ENCODE results near the gene CD59.
"Not testable (repeated sequence)": the region's sequence is repeated elsewhere in the genome, so short reads cannot be mapped to it uniquely, and the experiment has no call there.

The CD59 gene

DNA sequence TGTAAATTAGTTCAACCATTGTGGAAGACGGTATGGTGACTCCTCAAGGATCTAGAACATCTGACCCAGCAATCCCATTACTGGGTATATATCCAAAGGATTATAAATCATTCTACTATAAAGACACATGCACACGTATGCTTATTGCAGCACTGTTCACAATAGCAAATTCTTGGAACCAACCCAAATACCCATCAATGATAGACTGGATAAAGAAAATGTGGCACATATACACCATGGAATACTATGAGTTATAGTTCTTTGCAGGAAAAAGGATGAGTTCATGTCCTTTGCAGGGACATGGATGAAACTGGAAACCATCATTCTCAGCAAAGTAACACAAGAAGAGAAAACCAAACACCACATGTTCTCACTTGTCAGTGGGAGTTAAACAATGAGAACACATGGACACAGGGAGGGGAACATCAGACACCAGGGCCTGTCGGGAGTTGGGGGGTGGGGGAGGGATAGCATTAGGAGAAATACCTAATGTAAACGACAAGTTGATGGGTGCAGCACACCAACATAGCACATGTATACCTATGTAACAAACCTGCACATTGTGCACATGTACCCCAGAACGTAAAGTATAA is 7.1 kb downstream of the CD59 start:
- DNase-seq (ENCODE audit: low read depth, low spot score): not testable (repeated sequence)
- WGBS (ENCODE audit: insufficient coverage, insufficient read length): no CpG with 5 or more reads among the region's 5 CpGs

DNA sequence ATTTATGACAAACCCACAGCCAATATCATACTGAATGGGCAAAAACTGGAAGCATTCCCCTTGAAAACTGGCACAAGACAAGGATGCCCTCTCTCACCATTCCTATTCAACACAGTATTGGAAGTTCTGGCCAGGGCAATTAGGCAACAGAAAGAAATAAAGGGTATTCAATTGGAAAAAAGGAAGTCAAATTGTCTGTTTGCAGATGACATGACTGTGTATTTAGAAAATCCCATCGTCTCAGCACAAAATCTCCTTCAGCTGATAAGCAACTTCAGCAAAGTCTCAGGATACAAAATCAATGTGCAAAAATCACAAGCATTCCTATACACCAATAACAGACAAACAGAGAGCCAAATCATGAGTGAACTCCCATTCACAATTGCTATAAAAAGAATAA is 8.7 kb downstream of the CD59 start:
- H3K4me3 ChIP-seq (ENCODE audit: low read length); H3K36me3 ChIP-seq (ENCODE audit: control insufficient read depth, insufficient read depth, low read length); H3K4me1 ChIP-seq (ENCODE audit: control insufficient read depth, insufficient read depth, low read length); DNase-seq (ENCODE audit: low read depth, low spot score); H3K27ac ChIP-seq (ENCODE audit: low read length); H3K27me3 ChIP-seq (ENCODE audit: control insufficient read depth, insufficient read depth, low read length); H3K9me3 ChIP-seq (ENCODE audit: control insufficient read depth, insufficient read depth, low read length): not testable (repeated sequence)
- WGBS (ENCODE audit: insufficient coverage, insufficient read length): no CpG with 5 or more reads among the region's 1 CpG

More for the DNA sequence above, 7.1 kb downstream of the CD59 start:
- H3K4me3 ChIP-seq (ENCODE audit: low read length); H3K27me3 ChIP-seq (ENCODE audit: control insufficient read depth, insufficient read depth, low read length); H3K36me3 ChIP-seq (ENCODE audit: control insufficient read depth, insufficient read depth, low read length); H3K27ac ChIP-seq (ENCODE audit: low read length); H3K4me1 ChIP-seq (ENCODE audit: control insufficient read depth, insufficient read depth, low read length); H3K9me3 ChIP-seq (ENCODE audit: control insufficient read depth, insufficient read depth, low read length): not testable (repeated sequence)

DNA sequence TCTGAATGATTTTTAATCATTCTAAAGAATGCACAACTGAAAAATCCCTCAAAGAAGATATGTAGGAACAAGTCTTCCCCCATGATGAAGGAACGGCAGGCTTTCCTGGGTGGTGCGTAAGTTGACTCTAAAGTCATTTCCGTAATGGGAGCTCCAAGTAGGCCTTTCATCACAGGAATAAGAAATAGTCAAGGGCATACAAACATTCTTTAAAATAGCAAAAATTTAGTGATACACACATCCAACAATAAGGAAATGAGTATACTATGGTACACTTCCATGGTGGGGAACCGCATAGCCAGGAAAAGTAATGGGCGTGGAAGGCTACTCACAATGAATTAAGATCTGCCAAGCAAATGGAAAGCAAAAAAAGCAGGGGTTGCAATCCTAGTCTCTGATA is 10.7 kb downstream of the CD59 start:
- Histone ChIP-seq H3K9me3 (ENCODE audit: control insufficient read depth, insufficient read depth, low read length) (no peaks in the 10 kb centered on the region), H3K27me3 (ENCODE audit: control insufficient read depth, insufficient read depth, low read length) (no peaks in the 10 kb centered on the region), H3K27ac (ENCODE audit: low read length) (no peak overlapping the region), H3K4me3 (ENCODE audit: low read length) (no peak overlapping the region), H3K4me1 (ENCODE audit: control insufficient read depth, insufficient read depth, low read length) (no peaks in the 10 kb centered on the region), H3K36me3 (ENCODE audit: control insufficient read depth, insufficient read depth, low read length) (peaks cover 2% of the 10 kb centered on the region; the same call in 1 of the 2 replicates)
- no peak for DNase-seq (ENCODE audit: low read depth, low spot score)
- WGBS (ENCODE audit: insufficient coverage, insufficient read length): no CpG with 5 or more reads among the region's 5 CpGs

DNA sequence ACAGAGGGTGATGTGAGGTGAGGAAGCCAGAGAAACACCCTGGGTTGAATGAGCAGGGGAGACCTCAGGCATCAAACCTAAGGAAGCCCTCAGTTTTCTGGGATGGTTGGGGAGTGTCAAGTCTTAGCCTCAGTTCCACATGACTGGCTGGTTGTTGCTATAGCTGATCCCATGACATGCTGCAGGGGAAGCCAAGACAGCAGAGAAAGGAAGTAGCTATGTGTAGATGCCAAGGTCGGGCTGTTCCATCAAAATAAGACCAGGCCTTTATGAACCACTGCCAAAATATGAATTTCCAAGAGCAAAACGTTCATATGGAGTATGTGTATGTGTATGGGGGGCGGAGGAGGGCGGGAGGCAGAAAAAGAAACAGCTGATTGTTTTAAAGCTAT is 11.6 kb downstream of the CD59 start:
- DNase-seq (ENCODE audit: low read depth, low spot score): no peak
- H3K4me3 ChIP-seq (ENCODE audit: low read length): no peak overlapping the region
- WGBS (ENCODE audit: insufficient coverage, insufficient read length): no CpG with 5 or more reads among the region's 4 CpGs
- no peak overlapping the region for H3K27ac ChIP-seq (ENCODE audit: low read length)
- H3K4me1 ChIP-seq (ENCODE audit: control insufficient read depth, insufficient read depth, low read length): no peaks in the 10 kb centered on the region
- H3K27me3 ChIP-seq (ENCODE audit: control insufficient read depth, insufficient read depth, low read length): no peaks in the 10 kb centered on the region
- no peaks in the 10 kb centered on the region for H3K9me3 ChIP-seq (ENCODE audit: control insufficient read depth, insufficient read depth, low read length)
- H3K36me3 ChIP-seq (ENCODE audit: control insufficient read depth, insufficient read depth, low read length): peaks cover 2% of the 10 kb centered on the region; the same call in 1 of the 2 replicates

DNA sequence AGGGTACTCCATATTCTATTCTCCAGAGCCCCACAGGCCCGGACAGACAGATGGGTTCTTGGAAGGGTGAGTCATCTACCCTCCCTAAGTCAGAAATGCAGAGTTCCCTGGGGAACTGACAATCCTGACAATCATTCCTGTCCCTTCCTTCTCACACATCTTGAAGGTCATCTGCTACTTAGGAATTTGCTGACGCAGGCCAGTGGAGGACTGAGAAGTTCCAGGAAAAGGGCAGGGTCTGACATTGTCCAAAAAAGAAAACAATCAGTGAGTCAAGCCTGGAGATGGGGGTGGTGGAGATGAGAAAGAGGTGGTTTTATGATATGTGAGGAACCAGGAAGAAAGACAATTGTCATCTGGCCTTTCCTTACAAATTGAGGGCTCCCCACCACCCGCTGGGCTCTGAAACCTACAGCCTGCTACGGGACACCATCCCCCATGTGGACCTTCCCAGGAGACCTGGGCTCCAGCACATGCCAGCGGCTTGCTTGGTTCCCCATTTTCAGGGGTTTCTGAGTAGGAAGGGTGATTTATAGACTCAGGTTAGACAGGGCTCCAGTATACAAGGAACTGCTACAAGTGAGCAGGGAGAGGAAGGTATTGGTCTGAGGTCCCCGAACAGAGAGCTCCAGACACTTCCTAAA is 12.9 kb downstream of the CD59 start:
- WGBS (ENCODE audit: insufficient coverage, insufficient read length): no CpG with 5 or more reads among the region's 6 CpGs
- Histone ChIP-seq H3K4me3 (ENCODE audit: low read length) (no peak overlapping the region), H3K36me3 (ENCODE audit: control insufficient read depth, insufficient read depth, low read length) (peaks cover 2% of the 10 kb centered on the region; the same call in 1 of the 2 replicates), H3K9me3 (ENCODE audit: control insufficient read depth, insufficient read depth, low read length) (no peaks in the 10 kb centered on the region), H3K4me1 (ENCODE audit: control insufficient read depth, insufficient read depth, low read length) (no peaks in the 10 kb centered on the region), H3K27ac (ENCODE audit: low read length) (no peak overlapping the region), H3K27me3 (ENCODE audit: control insufficient read depth, insufficient read depth, low read length) (no peaks in the 10 kb centered on the region)
- no peak for DNase-seq (ENCODE audit: low read depth, low spot score)

DNA sequence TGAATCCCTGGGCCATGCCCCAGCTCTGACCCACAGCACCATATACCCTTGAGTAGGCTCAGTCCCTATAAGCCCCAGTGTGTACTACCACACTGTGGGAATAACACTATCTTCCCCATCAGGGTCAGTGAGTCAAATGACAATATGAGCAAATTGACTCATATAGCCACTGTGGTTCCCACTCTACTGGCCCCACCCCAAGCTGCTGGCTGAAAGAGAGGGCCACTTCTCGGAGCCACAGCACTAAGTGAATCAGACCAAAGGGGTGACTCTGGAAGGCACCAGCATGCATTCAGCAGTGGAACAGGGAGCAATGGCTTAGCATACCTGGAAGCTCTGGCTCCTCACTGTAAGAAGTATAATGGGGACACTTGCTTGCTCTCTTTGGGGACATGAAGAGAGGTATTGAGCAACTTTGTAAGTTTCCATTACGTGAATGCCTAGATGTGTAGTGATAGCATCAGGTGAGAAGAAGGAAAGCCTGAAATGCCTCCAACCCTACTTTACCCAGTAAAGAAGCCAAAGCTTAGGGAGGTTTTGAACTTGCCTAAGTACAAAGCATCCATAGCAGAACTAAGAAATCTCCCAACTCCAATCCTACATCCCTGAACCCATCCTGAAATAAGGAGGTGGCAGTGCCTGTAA is 13.5 kb downstream of the CD59 start:
- Histone ChIP-seq H3K9me3 (ENCODE audit: control insufficient read depth, insufficient read depth, low read length) (no peaks in the 10 kb centered on the region), H3K27ac (ENCODE audit: low read length) (no peak overlapping the region), H3K27me3 (ENCODE audit: control insufficient read depth, insufficient read depth, low read length) (no peaks in the 10 kb centered on the region), H3K4me1 (ENCODE audit: control insufficient read depth, insufficient read depth, low read length) (no peaks in the 10 kb centered on the region), H3K36me3 (ENCODE audit: control insufficient read depth, insufficient read depth, low read length) (peaks cover 2% of the 10 kb centered on the region; the same call in 1 of the 2 replicates), H3K4me3 (ENCODE audit: low read length) (no peak overlapping the region)
- no peak for DNase-seq (ENCODE audit: low read depth, low spot score)
- no CpG with 5 or more reads among the region's 2 CpGs for WGBS (ENCODE audit: insufficient coverage, insufficient read length)

DNA sequence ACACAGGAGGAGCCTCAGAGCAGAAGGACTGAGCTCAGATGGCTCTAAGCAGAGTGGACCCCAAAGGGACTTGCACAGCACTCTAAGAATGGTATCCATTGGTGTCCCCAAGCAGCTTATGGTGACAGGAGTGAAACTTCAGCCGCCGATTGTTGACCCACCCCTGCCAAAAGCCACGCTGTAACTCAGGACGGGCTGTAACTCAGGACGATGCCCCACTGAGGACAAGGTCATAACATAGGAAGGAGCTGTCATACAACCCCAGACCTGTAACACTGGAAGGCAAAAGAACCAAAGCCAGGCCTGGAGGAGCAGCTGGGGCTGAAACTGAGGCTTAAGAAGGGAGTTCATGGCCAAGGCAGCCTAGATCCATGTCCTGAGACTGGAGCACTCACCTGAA is 14.2 kb downstream of the CD59 start:
- DNase-seq (ENCODE audit: low read depth, low spot score): no peak
- Histone ChIP-seq H3K27ac (ENCODE audit: low read length) (no peak overlapping the region), H3K4me1 (ENCODE audit: control insufficient read depth, insufficient read depth, low read length) (no peaks in the 10 kb centered on the region), H3K4me3 (ENCODE audit: low read length) (no peak overlapping the region), H3K36me3 (ENCODE audit: control insufficient read depth, insufficient read depth, low read length) (peaks cover 2% of the 10 kb centered on the region; the same call in 1 of the 2 replicates), H3K27me3 (ENCODE audit: control insufficient read depth, insufficient read depth, low read length) (no peaks in the 10 kb centered on the region), H3K9me3 (ENCODE audit: control insufficient read depth, insufficient read depth, low read length) (no peaks in the 10 kb centered on the region)
- WGBS (ENCODE audit: insufficient coverage, insufficient read length): no CpG with 5 or more reads among the region's 5 CpGs

DNA sequence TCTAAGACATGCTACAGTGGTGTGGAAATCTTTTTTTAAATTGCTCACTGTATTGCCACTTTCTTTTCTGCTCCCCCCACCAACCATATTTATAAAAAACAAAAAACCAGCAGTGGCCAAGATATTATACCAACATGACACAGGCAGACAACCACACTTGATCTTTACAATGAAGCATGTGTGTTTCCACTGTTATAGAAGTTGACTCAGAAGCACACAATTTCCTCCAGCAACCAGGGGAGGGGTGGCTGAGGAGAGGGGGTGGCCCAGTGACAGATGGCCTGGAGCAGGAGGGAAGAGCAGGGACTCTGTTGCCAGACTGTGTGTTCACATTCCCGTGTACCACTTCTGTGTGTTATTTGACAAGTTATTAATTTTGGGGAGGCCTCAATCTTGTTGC is 14.8 kb downstream of the CD59 start:
- WGBS (ENCODE audit: insufficient coverage, insufficient read length): no CpG with 5 or more reads among the region's 1 CpG
- no peak for DNase-seq (ENCODE audit: low read depth, low spot score)
- no peaks in the 10 kb centered on the region for H3K9me3 ChIP-seq (ENCODE audit: control insufficient read depth, insufficient read depth, low read length)
- no peaks in the 10 kb centered on the region for H3K4me1 ChIP-seq (ENCODE audit: control insufficient read depth, insufficient read depth, low read length)
- no peaks in the 10 kb centered on the region for H3K27me3 ChIP-seq (ENCODE audit: control insufficient read depth, insufficient read depth, low read length)
- no peak overlapping the region for H3K27ac ChIP-seq (ENCODE audit: low read length)
- no peak overlapping the region for H3K4me3 ChIP-seq (ENCODE audit: low read length)
- peaks cover 2% of the 10 kb centered on the region; the same call in 1 of the 2 replicates for H3K36me3 ChIP-seq (ENCODE audit: control insufficient read depth, insufficient read depth, low read length)

DNA sequence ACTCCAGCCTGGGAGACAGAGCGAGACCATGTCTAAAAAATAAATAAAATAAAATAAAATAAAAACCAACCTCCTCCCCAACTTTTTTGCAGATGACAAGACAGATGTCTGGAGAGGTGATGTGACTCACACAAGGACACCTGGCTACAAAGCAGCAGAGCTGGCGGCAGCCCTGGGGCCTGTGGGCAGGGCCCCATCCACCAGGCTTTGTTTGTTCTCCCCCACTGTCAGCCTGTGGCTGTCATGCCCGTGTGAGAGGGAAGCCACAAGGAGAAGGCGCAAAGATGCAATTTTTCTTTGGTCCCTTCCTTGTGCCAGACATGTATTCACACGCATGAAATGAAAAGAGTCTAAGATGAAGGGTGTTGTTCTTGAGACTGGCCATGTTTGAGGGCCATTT is 16.6 kb downstream of the CD59 start:
- no peak for DNase-seq (ENCODE audit: low read depth, low spot score)
- no CpG with 5 or more reads among the region's 5 CpGs for WGBS (ENCODE audit: insufficient coverage, insufficient read length)
- Histone ChIP-seq H3K9me3 (ENCODE audit: control insufficient read depth, insufficient read depth, low read length) (no peaks in the 10 kb centered on the region), H3K36me3 (ENCODE audit: control insufficient read depth, insufficient read depth, low read length) (peaks cover 2% of the 10 kb centered on the region; the same call in 1 of the 2 replicates), H3K4me1 (ENCODE audit: control insufficient read depth, insufficient read depth, low read length) (no peaks in the 10 kb centered on the region), H3K4me3 (ENCODE audit: low read length) (no peak overlapping the region), H3K27ac (ENCODE audit: low read length) (no peak overlapping the region), H3K27me3 (ENCODE audit: control insufficient read depth, insufficient read depth, low read length) (no peaks in the 10 kb centered on the region)

DNA sequence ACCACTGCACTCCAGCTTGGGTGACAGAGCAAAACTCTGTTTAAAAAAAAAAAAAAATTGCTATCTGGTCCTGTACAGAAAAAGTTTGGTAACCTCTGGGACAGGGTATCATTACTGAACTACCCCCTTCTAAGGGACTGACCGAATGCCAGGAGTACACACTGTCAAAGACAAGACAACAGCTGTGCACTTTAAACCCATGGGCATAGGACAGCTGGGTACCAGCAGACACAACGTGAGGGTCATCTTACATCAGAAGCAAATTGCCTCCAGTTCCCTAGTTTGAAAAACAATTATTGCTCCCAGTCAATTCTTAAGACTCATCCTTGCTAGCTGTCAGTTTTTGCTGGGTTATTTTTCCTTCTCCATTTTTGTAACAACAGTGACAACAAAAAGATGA is 17.8 kb downstream of the CD59 start:
- no peaks in the 10 kb centered on the region for H3K27me3 ChIP-seq (ENCODE audit: control insufficient read depth, insufficient read depth, low read length)
- H3K27ac ChIP-seq (ENCODE audit: low read length): no peak overlapping the region
- H3K36me3 ChIP-seq (ENCODE audit: control insufficient read depth, insufficient read depth, low read length): peaks cover 2% of the 10 kb centered on the region; the same call in 1 of the 2 replicates
- H3K4me1 ChIP-seq (ENCODE audit: control insufficient read depth, insufficient read depth, low read length): no peaks in the 10 kb centered on the region
- no CpG with 5 or more reads among the region's 2 CpGs for WGBS (ENCODE audit: insufficient coverage, insufficient read length)
- DNase-seq (ENCODE audit: low read depth, low spot score): no peak
- H3K9me3 ChIP-seq (ENCODE audit: control insufficient read depth, insufficient read depth, low read length): no peaks in the 10 kb centered on the region
- no peak overlapping the region for H3K4me3 ChIP-seq (ENCODE audit: low read length)

Measured in iPS DF 6.9 (cell line).